GM18867 (cell line): Measurements from ENCODE around the gene TP53BP1.

Source experiments
- ATAC-seq: cut with Tn5 transposase; IDR thresholded peaks from one replicate; pipeline ENCODE4 v1.9.1; 2021; ENCODE audit warnings: mild to moderate bottlenecking, moderate library complexity; ENCODE audit not compliant: unreplicated experiment

TP53BP1 gene

DNA sequence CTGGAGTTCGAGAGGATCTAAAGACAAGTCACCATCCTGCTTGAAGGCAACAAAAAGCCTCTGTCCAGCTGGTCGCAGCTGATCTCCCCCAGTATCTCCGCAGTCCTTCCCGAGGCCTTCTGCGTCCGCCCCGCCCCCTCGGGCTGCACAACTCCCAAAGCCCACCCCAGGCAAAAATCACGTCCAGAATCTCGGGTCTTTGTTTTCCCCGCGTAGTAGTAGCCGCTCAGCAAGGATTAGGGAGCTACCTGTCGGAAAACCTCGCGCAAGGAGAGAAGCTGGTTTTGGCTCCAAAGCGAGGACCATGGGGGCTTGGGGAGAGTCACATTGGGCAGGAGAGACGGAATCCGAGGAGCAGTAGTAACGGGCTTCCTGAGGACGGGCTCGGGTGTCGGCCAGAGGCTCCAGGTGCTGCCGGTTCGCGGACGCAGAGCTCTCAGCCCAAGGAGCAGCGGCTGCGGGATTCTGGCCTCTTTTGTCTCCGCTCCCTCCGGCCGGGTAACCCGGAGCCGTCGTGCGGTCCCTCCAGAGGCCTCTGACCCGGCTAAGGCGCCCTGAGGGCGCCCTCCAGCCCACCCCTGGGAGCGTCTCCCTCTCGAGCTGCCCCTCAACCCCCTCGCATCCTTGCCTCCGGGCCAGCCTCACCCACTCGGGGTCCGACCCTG, 122.5 kb downstream of the TP53BP1 start:
- ATAC-seq = peak; percentile 45

DNA sequence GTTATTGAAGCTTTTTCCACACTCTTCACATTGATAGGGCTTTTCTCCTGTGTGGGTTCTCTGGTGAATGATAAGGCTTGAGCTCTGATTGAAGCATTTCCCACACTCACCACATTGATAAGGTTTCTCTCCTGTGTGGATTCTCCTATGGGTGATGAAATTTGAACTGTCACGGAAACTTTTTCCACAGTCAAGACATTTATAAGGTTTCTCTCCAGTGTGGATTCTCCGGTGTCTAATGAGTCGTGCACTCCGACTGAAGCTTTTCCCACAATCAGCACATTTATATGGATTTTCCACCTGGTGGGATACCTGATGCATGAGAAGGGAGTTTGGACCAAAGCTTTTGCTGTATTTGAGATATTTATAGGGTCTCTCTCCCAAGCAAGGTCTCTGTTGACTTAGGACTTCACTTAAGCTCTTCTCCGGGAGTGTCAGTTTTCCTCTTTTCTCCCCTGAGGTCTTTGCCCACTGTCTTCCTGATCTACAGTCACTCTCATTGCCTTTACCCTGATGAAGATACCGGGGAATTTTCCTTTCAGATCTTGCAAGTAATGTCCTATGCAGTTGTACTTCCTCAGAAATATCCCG, 131.5 kb downstream of the TP53BP1 start:
- ATAC-seq = no peak

DNA sequence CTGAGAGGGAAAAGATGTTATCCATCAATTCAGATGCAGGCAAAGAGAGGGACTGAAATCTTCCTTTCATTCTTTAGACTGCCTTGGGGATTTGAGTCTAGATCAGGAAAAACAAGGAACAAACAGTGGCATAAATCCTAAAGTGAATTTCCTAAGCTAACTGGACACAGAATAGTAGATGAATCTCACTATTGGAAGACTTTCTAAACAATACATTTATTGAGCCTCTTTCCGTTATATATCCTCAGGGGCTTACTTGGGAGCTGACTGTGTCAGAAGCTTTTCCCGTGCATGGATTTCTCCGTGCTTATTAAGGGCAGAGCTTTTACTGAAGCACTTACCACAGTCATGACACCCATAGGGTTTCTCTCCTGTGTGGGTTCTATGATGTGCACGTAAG, 132.1 kb downstream of the TP53BP1 start:
- ATAC-seq = no peak
